Panc1 (cell line): Measurements from ENCODE around the gene ACCSL. TPM values are rescaled to one million over a fixed set of nuclear protein-coding genes. Genes with fewer than 3 reads are reported as not detected.

Experiments
- ATAC-seq: fragments of 200-7000 bp; cut with Tn5 transposase; 2 replicates; pipeline ENCODE4 v1.9.1; 2020; ENCODE audit warnings: mild to moderate bottlenecking, moderate library complexity
- BruUV-seq: library from RNA; stranded (reverse); fragments of 400-500 nt; replicated peaks from 2 replicates; lab custom pipeline; 2021; lab: Mats Ljungman, UMichigan
- CTCF ChIA-PET: fragments of 300-600 bp; sonication (Branson Sonifier 250); formaldehyde crosslinking; loops from one replicate; lab custom pipeline; 2022; ENCODE audit warnings: antibody characterized with exemption; lab: Charles Lee
- POLR2A ChIA-PET: fragments of 300-600 bp; sonication (Branson Sonifier 250); formaldehyde crosslinking; loops from one replicate; lab custom pipeline; 2022; ENCODE audit warnings: antibody characterized with exemption; lab: Charles Lee
- DNase-seq: peaks from one replicate; pipeline ENCODE4 v3.0.0-alpha.2; 2010; ENCODE audit warnings: low read depth, low spot score
- H3K27ac ChIP-seq: 2 replicates; pipeline ENCODE4 v1.5.1; 2011; ENCODE audit warnings: mild to moderate bottlenecking, low read length, inconsistent platforms
- H3K27me3 ChIP-seq: fragments of 200-500 bp; sonication (Bioruptor generic); 2 replicates; pipeline ENCODE4 v1.6.0; 2014; ENCODE audit warnings: low read length, inconsistent platforms; ENCODE audit not compliant: control insufficient read depth, insufficient read depth
- H3K36me3 ChIP-seq: fragments of 200-500 bp; sonication (Bioruptor generic); 2 replicates; pipeline ENCODE4 v1.5.1; 2014; ENCODE audit warnings: inconsistent platforms, mild to moderate bottlenecking, low read length, moderate library complexity; ENCODE audit not compliant: control insufficient read depth, insufficient read depth
- H3K4me1 ChIP-seq: 2 replicates; pipeline ENCODE4 v1.5.1; 2011; ENCODE audit warnings: inconsistent platforms, mild to moderate bottlenecking, low read length, moderate library complexity; ENCODE audit not compliant: control insufficient read depth, insufficient read depth
- H3K4me3 ChIP-seq, 2 experiments: 2 replicates each; pipeline ENCODE4 v1.5.1; 2011 to 2012; ENCODE audit warnings: low read depth in 2 of 2, low read length in 2 of 2, mild to moderate bottlenecking in 2 of 2, inconsistent platforms in 1 of 2, moderate library complexity in 1 of 2
- H3K9me3 ChIP-seq: fragments of 200-500 bp; sonication (Bioruptor generic); 2 replicates; pipeline ENCODE4 v1.5.1; 2014; ENCODE audit warnings: low read depth, mild to moderate bottlenecking, inconsistent platforms, low read length, moderate library complexity; ENCODE audit not compliant: control insufficient read depth, insufficient read depth
- POLR2AphosphoS5 ChIP-seq: IDR thresholded peaks from 2 replicates; pipeline ENCODE4 v1.6.1; 2012; ENCODE audit warnings: mild to moderate bottlenecking, low read depth, low read length, moderate library complexity
- SIN3A ChIP-seq: IDR thresholded peaks from 2 replicates; pipeline ENCODE4 v1.6.1; 2012; ENCODE audit warnings: low read depth, mild to moderate bottlenecking, low read length, moderate library complexity, borderline replicate concordance; ENCODE audit not compliant: insufficient read depth
- TCF7L2 ChIP-seq: IDR thresholded peaks from 2 replicates; pipeline ENCODE4 v1.6.1; 2011; ENCODE audit warnings: mild to moderate bottlenecking, low read depth, low read length, inconsistent platforms
- in situ Hi-C: cut with HindIII; loops from 2 replicates; pipeline ENCODE4 v1.10.0; 2016; ENCODE audit warnings: low sequenced_read_pairs, low pct_unique_long_range_greater_than_20kb
- intact Hi-C: fragments of 100-400 bp; cut with micrococcal nuclease; formaldehyde crosslinking; loops from one replicate; pipeline ENCODE4 v1.10.0; 2022; ENCODE audit not compliant: unreplicated experiment
- total RNA-seq: library from RNA; stranded (reverse); gene quantifications from one replicate; pipeline ENCODE4 v1.2.1, GENCODE V29; 2021; ENCODE audit not compliant: unreplicated experiment
- TF ChIP-seq, protein P1 (sequence below): fragments of 450-650 bp; IDR thresholded peaks from 2 replicates; pipeline ENCODE4 v1.5.1; 2017; ENCODE audit warnings: mild to moderate bottlenecking
- TF ChIP-seq, protein P2 (sequence below), 2 experiments: IDR thresholded peaks; 2 replicates each; pipeline ENCODE4 v1.6.1; 2011 to 2012; ENCODE audit warnings: low read depth in 2 of 2, control low read depth in 1 of 2, low read length in 1 of 2, mild to moderate bottlenecking in 1 of 2, moderate library complexity in 1 of 2; ENCODE audit not compliant: insufficient read depth in 1 of 2

ACCSL gene
- total RNA-seq, 1 experiment from 2014 or later: not detected

DNA sequence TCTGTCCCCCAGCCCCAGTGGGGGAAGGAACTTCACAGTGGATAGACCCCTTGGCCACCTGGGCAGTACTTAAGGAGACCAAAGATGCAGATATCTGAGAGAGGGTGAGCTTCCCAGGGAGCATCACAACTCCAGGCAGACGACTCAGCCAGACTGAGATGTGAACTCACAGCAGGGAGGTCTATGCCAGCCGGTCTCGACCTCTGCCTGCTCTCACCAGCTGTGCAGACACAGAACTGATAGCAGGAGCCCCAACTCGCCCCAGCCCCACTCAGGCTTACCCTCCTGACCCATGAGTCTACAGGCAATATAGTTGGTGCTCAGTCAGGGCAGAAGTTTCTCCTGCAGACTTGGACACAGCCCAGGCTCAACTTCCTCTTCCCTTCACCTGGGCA is 29.7 kb upstream of the ACCSL start:
- CTCF ChIA-PET: no interaction called here
- H3K36me3 ChIP-seq: no peaks in the 10 kb centered on the region
- H3K4me1 ChIP-seq: no peaks in the 10 kb centered on the region
- intact Hi-C loops: no loop called here
- no peak overlapping the region for H3K27ac ChIP-seq
- DNase-seq: no peak
- in situ Hi-C loops: no loop called here
- no peak overlapping the region for H3K4me3 ChIP-seq
- no peak for TF ChIP-seq SIN3A
- TF ChIP-seq, protein P1, sequence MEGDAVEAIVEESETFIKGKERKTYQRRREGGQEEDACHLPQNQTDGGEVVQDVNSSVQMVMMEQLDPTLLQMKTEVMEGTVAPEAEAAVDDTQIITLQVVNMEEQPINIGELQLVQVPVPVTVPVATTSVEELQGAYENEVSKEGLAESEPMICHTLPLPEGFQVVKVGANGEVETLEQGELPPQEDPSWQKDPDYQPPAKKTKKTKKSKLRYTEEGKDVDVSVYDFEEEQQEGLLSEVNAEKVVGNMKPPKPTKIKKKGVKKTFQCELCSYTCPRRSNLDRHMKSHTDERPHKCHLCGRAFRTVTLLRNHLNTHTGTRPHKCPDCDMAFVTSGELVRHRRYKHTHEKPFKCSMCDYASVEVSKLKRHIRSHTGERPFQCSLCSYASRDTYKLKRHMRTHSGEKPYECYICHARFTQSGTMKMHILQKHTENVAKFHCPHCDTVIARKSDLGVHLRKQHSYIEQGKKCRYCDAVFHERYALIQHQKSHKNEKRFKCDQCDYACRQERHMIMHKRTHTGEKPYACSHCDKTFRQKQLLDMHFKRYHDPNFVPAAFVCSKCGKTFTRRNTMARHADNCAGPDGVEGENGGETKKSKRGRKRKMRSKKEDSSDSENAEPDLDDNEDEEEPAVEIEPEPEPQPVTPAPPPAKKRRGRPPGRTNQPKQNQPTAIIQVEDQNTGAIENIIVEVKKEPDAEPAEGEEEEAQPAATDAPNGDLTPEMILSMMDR: no peak
- BruUV-seq: no TSS peak
- H3K9me3 ChIP-seq: no peaks in the 10 kb centered on the region
- peaks cover 5% of the 10 kb centered on the region for H3K27me3 ChIP-seq
- peak; percentile 68 for ATAC-seq
- POLR2A ChIA-PET: no interaction called here

DNA sequence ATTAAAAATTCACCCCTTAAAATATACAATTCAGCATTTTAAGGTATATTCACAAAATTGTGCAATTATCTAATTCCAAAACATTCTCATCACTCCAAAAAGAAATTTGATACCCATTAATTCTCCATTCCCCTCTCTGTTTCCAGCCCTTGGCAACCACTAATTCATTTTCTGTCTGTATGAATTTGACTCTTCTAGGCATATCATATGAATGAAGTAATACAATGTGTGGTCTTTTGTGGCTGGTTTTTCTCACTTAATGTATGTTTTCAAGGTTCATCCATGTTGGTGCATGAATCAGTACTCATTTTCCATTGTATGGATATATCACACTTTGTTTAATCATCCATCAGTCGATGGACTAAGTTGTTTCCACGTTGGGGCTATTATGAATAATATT is 29.0 kb upstream of the ACCSL start:
- H3K9me3 ChIP-seq: no peaks in the 10 kb centered on the region
- no peaks in the 10 kb centered on the region for H3K4me1 ChIP-seq
- in situ Hi-C loops: no loop called here
- TF ChIP-seq POLR2AphosphoS5 (no peak), SIN3A (no peak), TCF7L2 (no peak)
- TF ChIP-seq, protein P1: no peak
- TF ChIP-seq, protein P2, sequence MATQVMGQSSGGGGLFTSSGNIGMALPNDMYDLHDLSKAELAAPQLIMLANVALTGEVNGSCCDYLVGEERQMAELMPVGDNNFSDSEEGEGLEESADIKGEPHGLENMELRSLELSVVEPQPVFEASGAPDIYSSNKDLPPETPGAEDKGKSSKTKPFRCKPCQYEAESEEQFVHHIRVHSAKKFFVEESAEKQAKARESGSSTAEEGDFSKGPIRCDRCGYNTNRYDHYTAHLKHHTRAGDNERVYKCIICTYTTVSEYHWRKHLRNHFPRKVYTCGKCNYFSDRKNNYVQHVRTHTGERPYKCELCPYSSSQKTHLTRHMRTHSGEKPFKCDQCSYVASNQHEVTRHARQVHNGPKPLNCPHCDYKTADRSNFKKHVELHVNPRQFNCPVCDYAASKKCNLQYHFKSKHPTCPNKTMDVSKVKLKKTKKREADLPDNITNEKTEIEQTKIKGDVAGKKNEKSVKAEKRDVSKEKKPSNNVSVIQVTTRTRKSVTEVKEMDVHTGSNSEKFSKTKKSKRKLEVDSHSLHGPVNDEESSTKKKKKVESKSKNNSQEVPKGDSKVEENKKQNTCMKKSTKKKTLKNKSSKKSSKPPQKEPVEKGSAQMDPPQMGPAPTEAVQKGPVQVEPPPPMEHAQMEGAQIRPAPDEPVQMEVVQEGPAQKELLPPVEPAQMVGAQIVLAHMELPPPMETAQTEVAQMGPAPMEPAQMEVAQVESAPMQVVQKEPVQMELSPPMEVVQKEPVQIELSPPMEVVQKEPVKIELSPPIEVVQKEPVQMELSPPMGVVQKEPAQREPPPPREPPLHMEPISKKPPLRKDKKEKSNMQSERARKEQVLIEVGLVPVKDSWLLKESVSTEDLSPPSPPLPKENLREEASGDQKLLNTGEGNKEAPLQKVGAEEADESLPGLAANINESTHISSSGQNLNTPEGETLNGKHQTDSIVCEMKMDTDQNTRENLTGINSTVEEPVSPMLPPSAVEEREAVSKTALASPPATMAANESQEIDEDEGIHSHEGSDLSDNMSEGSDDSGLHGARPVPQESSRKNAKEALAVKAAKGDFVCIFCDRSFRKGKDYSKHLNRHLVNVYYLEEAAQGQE (IDR thresholded peaks at IDR 0.05; ENCODE audit: insufficient read depth in 1 of 2, low read depth in 2 of 2, low read length in 1 of 2): no peak
- ChIA-PET CTCF (no interaction called here), POLR2A (no interaction called here)
- H3K27ac ChIP-seq: no peak overlapping the region
- ATAC-seq (no peak), DNase-seq (no peak)
- H3K27me3 ChIP-seq: peaks cover 5% of the 10 kb centered on the region
- no peak overlapping the region for H3K4me3 ChIP-seq
- intact Hi-C loops: no loop called here
- no TSS peak for BruUV-seq
- no peaks in the 10 kb centered on the region for H3K36me3 ChIP-seq
